ENCODE results near the gene MRPL50.

MRPL50 gene

GRCh38 chr9:101381118-101381517 is 17.3 kb downstream of the MRPL50 start:
- in situ Hi-C loops (cut with HindIII; ENCODE audit: low sequenced_read_pairs): no loop called here

- in situ Hi-C loops (cut with HindIII; ENCODE audit: low sequenced_read_pairs): no loop called here
Observed at GRCh38 chr9:101380295-101380694, 18.1 kb downstream of the MRPL50 start.

GRCh38 chr9:101376111-101376848 is 22.1 kb downstream of the MRPL50 start:
- in situ Hi-C loops (cut with HindIII; ENCODE audit: low sequenced_read_pairs): no loop called here

GRCh38 chr9:101375546-101375945 is 22.9 kb downstream of the MRPL50 start:
- in situ Hi-C loops (cut with HindIII; ENCODE audit: low sequenced_read_pairs): no loop called here

- in situ Hi-C loops (cut with HindIII; ENCODE audit: low sequenced_read_pairs): no loop called here
Observed at GRCh38 chr9:101372327-101373118, 25.9 kb downstream of the MRPL50 start.

- in situ Hi-C loops (cut with HindIII; ENCODE audit: low sequenced_read_pairs): no loop called here
Observed at GRCh38 chr9:101371813-101372212, 26.6 kb downstream of the MRPL50 start.

GRCh38 chr9:101369884-101370531 is 28.4 kb downstream of the MRPL50 start:
- in situ Hi-C loops (cut with HindIII; ENCODE audit: low sequenced_read_pairs): no loop called here

- in situ Hi-C loops (cut with HindIII; ENCODE audit: low sequenced_read_pairs): no loop called here
Observed at GRCh38 chr9:101369286-101369685, 29.1 kb downstream of the MRPL50 start.

- in situ Hi-C loops (cut with HindIII; ENCODE audit: low sequenced_read_pairs): no loop called here
Observed at GRCh38 chr9:101367323-101367722, 31.1 kb downstream of the MRPL50 start.

GRCh38 chr9:101366038-101366756 is 32.2 kb downstream of the MRPL50 start:
- in situ Hi-C loops (cut with HindIII; ENCODE audit: low sequenced_read_pairs): no loop called here

GRCh38 chr9:101365181-101365580 is 33.2 kb downstream of the MRPL50 start:
- in situ Hi-C loops (cut with HindIII; ENCODE audit: low sequenced_read_pairs): no loop called here

GRCh38 chr9:101362450-101362849 is 36.0 kb downstream of the MRPL50 start:
- in situ Hi-C loops (cut with HindIII; ENCODE audit: low sequenced_read_pairs): no loop called here

- in situ Hi-C loops (cut with HindIII; ENCODE audit: low sequenced_read_pairs): no loop called here
Observed at GRCh38 chr9:101360647-101361046, 37.8 kb downstream of the MRPL50 start.

- in situ Hi-C loops (cut with HindIII; ENCODE audit: low sequenced_read_pairs): no loop called here
Observed at GRCh38 chr9:101359679-101360078, 38.7 kb downstream of the MRPL50 start.

GRCh38 chr9:101356619-101357018 is 41.8 kb downstream of the MRPL50 start:
- in situ Hi-C loops (cut with HindIII; ENCODE audit: low sequenced_read_pairs): no loop called here

- in situ Hi-C loops (cut with HindIII; ENCODE audit: low sequenced_read_pairs): no loop called here
Observed at GRCh38 chr9:101354765-101355708, 43.4 kb downstream of the MRPL50 start.

- in situ Hi-C loops (cut with HindIII; ENCODE audit: low sequenced_read_pairs): no loop called here
Observed at GRCh38 chr9:101354143-101354764, 44.2 kb downstream of the MRPL50 start.

GRCh38 chr9:101353683-101354082 is 44.7 kb downstream of the MRPL50 start:
- in situ Hi-C loops (cut with HindIII; ENCODE audit: low sequenced_read_pairs): no loop called here

- in situ Hi-C loops (cut with HindIII; ENCODE audit: low sequenced_read_pairs): no loop called here
Observed at GRCh38 chr9:101352892-101353463, 45.4 kb downstream of the MRPL50 start.
